ENCODE data around the gene DST.

DST gene

DNA sequence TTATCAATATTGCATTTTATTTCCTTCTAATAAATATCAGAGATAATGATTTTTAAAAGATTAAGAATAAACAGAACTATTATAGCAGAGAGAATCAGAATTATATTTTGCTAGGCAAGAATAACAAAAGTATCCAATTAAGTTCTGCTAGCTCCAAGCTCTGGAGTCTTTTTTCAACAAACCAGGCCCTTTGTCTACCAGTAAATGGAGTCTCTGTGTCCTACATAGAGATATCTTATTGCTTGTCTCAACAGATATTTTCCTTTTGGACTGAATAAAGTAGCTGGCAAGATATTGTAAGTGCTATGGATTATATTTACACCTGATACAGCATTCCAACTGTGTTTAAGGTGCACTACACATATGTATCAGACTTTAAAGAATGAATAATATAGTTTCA is 107.1 kb downstream of the DST start:
- no peak for DNase-seq

DNA sequence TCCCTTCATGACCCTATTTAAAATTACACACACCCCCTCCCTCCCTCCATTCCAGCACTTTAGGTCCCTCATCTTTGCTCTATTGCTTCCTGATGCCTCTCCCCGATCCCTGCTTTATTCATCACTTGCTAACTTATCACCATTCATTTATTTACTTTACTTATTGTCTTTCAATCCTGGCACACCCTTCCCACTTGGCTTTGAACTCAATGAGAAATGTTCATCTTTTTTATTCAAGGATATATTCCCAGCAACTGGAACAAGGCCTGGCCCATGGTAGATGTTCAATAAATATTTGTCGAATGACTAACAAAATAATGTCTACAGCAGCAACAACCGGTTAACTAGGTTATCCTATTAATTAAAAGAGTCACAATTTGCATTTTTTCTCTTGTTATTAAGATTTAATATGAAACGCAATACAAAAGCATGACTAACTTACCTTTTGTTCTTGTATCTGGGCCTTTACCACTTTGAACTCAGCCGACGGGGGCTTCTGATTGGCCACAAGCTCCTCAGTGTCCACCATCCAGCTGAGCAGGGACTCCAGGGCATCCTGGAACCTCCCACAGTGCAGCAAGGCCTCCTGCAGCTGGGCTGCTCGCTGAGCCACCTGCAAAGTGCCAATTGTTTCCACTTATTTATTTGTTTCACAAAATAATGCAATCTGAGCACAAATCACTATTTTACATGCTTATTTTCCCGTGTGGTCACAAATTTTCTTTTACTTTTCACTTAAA is 107.8 kb downstream of the DST start:
- no peak for DNase-seq

DNA sequence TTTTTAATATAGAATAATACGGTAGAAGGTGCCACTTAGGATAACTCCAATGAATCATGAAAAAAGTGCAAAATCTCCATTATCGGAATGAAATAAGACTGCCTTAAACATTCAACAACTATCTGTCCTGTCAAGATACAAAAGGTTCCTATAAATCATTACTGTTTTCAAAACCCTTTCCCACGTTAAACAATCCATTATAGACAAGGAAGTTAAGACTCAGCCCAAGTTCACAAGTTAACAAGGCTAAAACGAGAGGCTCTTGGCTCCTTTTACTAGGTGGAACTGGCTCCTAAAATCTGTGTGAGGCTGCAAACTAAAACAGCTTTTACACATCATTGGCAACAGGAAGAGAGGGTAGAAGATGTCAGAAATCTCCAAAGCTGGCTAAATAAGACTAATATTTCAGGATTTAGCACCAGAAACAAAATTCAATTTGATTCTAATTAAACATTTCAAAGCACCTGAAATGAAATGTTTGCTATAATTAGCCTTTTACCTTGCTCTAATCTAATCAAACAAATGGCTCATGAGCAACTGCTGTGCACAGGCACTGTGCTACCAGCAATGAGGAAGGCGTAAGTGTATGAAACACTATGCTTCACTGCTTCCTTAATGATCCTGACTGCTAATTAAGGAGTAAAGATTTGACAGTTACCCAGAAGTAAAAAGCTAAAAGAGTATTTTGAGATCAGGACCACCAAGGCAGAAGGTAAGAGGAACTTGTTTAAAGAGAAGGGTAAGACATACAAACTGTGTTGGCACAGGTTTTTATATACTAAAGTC is 109.7 kb downstream of the DST start:
- DNase-seq = no peak

DNA sequence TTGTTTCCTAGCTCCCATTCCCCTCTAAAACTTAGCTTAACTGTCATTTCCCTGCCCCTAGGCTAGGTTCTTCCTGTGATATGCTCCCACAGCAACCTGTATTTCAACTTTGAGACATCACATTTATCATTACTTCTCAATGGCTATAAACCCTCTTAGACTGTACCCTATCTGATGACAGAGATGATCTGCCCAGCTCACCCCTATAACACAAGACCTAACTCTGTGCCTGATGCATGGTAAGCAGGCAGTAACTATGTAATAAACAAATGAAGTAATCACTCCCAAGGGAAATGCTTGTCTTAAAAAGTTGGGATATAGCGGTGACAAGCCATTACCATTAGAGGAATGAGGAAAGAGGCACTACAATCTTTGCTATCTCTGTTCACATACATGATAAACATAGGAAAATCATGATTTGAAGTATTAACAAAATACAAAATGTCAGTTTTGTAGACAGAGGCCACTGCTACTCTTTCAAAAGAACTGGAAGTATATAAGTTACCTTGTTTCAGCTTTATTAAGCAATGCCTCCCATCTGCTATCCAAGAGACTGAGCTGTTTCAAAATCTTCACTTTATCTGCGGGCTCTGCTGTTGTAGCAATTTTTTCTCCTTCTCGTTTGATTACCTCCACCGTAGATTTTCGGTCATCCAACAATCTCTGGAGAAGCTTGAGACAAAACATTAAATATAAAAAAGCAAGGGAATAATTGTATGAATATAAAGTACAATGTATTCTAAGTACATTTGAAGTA is 110.7 kb downstream of the DST start:
- no peak for DNase-seq

DNA sequence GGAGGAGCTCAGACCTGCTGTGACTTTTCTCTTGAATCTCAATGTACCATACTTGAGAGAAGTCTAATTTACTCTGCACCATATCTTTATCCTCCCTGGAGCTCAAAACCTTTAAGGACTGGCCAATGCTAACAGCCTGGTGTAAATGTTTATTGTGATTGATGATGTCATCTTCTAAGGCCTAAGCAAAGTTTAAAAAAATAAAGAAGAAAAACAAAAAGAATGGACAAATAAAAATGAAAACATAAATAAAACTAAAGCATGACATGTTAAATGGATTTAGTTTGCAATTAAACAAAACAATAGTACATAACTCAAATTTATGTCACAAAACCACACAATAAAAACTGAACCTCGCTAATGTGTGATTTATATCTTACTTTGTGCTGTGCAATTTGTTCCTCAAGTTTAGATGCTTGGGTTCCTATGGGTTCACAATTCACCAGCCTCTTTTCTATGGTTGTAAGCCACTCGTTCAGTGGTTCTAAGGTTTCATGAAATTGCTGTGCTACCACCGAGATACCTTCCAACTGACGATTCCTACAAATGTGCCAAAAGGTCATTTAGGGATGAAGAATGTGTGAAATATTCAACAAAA is 113.0 kb downstream of the DST start:
- DNase-seq = no peak

DNA sequence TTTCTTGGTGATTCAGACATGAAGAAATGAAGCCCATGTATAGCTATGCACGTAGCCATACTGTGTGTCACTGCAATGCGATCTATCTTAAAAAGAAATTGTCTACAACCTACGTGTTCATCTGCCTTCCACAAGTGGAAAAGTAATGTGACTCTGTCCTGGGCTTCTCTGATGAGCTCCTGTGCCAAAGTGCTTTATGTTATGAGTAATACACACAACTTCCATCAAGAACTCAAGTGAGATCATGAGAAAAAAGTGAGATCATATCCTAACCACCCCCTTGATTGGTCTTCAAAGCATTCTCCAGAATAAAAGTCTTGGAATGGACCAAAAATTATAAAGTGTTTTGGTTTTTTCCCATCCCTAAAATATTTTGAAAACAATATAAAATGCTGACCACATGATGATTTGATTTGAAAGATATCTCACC is 114.3 kb downstream of the DST start:
- no peak for DNase-seq

DNA sequence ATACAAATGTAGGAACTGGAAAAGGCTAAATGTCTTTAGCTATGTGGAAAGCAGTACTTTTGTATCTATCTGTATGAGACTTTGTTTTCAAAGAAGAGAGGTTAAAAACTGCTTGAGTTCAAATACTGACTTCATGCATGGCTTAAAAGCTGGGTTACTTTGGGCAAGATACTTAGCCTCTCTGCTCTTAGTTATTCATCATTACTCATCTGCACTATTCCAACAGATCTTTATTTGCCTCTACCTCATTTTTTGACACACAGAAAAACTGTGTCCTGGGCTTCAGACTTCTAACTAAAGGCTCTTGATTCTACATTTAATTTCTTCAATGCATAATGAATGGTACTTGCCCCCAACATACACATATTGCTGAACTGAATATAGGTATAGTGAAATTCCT is 114.8 kb downstream of the DST start:
- no peak for DNase-seq

DNA sequence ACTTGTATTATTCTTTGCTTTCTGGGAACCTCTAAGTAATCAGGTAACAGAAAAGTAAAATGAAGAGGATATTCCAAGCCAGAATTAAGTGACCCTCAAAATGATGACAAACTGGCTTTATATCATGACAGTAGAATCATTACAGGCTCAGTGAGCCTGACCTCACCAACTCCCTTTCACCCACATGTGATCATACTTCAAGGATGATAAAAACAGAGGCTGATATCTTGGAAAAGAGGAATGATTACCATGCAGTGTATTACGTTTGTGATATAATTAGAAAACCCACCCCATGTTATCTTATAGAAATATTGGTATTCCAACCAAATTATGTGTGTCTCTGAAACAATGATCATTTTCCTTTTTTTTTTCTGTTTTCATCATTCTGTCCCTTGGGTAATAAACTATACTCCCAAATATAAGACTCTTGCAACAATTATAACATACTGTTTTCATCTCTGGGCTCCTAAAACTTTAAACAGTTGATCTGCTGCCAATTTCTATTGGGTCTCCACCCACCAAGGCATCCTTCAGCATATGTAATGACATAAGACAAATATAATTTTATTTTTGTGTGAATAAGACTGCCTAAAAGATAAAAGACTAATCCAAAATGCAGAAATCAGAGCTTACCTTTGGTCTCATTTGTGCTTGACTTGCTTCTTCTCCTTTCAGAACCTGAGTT is 115.7 kb downstream of the DST start:
- DNase-seq = no peak

DNA sequence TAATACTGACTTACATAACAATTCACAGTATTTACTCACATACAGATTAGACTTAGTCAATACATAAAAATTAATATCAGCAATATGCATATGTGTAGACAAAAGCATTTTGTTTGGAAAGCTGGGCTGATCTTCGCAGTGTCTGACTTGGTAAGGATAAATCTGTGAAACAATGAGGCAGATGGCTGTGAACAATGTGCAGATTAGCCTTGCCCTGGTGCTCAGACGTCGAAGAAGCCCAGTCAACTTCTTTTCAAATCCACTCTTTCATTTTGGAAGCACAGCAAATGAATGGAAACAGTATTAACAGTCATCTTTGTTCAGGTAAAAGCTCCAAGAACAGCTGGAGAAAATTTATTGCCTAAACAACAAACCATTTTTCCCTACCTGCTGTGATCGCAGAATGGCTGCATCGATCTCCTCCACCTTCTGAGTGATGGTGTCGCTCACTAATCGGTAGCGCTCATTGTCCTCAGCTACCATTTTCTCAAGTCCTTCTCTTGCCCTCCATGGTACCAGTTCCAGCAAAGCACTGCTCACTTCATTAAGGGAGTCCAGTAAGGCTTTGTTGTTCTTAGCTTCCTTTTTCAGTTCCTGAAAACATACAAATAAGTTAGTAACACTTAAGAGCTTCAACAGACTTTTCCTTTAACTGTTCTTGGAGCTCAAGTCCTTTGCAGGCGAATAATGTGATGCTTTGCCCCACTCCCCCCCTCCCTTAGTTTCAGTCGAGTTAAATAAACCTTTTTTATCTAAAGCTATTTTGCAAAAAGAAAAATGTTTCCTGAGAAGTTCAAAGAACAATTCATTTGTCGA is 116.5 kb downstream of the DST start:
- DNase-seq = peak; percentile 40

DNA sequence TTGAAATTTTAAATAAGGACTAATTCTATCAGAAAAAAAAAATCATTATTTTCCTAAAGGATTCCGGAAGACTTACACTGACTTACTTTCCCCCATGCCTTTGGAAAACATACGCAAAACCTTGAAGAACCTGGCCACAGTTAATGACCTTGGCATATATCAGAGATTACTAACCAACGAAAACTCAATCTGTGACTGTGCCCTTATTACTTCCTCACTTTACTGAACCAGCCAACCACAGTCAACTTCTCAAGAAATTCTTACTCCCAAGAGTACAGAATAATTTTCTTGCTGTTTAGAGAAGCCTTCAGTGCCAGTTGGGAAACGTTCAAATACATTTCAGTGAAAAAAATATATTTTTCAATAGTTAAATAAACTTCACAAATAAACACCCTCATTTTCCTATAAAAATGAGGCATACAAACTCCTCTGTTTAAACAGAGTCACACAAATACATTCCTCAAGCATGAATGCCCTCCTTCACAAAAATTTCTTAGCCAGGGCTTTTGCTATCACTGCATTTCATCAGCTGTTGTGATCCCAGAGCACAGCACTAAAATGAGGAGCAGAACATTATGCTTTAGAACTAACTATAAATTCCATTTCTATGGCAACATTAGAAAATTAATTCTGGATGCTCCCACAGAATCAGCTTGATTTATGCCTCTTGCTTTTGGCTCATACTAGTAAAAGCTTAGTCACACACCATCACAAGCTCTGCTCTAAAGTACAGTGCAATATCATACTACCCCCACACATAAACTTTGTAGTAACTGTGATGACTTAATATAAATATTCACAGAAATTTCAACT is 117.6 kb downstream of the DST start:
- DNase-seq = no peak

DNA sequence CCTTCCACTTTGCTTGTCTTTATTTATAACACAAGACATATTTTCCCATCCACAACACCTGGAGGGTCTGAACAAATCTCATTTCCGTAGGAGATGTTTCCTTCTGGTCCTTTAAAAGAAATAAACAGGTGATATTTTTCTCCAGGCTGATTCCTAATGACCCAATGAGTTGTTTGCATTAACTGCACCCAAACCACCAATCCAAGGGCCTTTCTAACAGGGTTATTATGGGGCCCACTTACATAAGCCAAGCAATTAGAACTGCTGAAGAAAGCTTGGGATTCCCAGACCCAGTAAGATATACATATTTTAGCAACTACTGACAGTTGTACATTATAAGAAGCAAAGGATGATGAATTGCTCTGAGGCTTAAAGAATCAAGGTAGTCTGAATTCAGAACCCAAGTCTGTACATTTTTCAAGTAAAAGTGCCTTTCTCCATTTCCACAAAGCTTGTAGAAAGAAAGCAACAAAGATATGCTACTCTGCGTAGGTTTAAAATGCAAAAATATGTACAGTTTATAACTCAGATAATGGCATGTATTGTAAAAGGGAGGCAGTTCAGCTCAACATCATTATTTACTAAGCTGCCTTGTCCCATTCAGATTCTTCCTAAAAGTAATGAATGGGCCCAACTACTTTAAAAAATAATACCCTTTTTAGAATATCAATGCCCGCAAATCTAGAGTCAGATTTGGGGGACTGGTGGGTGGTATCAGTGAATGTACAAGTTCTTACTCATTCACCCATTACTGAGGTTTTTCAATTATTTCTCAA is 120.0 kb downstream of the DST start:
- DNase-seq = peak; percentile 35

DNA sequence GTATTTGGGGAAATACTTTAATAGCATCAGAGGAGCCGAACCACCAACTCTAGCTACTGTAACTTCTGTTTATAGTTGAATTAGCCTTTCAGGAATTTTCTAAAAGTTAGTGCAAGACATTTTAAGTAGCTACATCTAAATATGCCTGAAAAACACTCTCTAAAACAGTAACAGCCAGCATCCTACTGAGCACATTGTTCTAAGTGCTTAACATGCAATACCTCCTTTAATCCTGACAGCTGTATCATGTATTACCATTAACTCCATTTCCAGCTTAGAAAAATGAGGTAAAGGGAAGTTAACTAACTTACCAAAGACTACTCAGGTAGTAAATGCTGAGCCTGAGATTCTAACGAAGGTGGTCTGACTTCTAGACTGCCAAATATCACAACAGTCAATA is 120.7 kb downstream of the DST start:
- peak; percentile 54 for DNase-seq

DNA sequence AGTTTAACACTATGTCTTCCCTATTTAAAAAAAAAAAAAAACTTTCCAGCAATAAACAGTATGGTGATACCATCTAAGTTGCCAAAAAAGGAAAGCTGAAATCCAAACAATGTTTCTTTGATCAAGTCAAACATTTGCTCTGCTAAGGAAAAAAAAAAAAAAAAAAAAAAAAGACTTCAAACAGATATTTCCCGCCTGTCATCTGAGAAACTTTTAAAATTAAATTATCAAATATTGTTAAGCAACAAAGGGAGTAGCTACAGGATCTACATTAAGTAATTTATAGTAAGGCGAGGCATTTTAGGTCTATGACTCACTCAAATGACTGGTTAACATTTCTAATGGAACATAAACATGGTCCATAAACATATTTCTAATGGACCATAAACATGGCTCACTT is 121.2 kb downstream of the DST start:
- no peak for DNase-seq

DNA sequence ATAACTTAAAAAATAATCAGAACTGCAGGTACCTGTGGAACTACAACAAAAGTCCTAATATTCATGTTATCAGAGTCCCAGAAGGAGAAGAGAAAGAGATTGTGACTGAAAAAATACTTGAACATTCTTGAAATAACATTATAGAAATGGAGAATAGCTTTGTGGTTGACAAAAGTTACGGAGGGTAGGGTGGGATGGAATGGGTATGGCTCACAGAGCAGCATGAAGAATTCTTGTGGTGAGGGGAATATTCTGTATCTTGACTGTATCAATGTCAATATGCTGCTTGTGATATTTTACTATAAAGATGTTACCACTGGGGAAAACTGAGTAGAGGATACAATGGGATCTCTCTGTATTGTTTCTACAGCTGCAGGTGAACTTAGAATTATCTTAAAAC is 122.5 kb downstream of the DST start:
- DNase-seq = no peak

DNA sequence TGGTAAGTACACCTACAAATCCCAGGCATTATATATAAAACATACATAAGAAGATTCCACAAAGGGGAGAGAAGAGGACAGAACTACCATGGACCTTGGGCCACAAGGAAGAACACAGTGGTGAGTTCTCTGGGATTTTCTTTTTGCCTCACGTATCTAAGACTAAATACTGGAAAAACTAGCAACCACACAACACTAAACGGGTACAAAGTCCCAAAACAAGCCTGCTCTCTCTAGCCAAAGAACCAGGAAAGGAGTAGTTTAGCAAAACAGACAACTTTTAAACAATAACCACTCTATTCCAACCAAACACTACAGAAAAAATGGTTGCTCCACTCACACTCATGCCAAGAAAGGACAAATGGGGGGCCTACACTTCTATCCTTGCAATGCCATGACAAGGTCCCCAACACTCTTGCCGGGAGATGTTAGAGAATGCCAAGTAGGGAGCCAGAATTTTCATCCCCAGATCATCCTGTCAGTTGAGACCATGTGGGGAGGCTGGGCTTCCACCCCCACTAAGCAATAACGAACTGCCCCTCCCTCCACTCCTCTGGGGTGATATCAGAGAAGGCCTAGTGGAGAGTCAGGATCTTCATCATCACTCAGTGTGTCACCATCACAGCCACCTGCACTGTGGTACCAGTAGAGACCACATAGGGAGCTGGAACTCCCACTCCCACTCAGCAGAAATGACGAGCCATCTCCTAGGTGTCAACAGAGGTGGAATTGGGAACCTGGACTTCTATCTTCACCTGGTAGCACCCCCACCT is 123.5 kb downstream of the DST start:
- DNase-seq = no peak

DNA sequence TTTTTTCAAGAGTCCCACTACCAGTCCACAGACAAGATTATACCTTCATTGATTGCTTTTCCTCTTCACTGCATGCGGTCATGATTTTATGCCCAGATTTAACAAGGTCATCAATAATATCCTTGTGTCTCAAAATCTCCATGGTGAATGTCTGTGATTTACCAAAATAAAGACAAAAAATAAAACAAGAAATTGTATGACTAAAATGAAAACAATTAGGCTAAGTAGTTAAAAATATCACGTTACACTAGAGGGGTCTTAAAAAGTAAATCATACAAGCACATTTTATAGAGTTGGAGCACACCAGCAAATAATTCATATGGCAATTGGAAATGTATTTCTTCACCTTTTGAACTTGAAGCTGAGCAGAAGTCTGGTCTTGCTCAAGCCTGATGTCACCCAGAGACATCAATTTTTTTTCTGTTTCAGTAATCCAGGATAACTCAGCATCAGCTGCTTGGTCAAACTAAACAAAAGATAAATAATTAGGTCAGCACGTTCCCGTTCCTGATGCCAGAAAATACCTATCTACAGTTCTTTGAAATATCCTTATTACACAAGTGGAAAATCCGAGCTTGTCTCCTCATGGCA is 125.4 kb downstream of the DST start:
- DNase-seq = no peak

DNA sequence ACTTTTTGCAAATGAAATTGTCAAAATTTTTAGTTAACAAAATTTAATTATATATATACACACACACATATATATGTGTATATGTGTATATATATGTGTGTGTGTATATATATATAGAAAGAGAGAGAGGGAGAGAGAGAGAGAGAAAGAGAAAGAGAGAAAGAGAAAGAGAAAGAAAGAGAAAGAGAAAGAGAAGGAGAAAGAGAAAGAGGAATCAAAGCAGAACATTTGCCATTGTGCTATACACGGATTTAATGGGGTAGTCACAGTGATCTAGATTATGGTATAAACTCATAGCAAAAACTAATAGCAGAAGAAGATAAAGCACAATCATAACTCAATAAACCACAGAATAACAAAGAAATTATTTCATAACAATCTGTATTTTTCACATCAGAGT is 126.7 kb downstream of the DST start:
- no peak for DNase-seq

DNA sequence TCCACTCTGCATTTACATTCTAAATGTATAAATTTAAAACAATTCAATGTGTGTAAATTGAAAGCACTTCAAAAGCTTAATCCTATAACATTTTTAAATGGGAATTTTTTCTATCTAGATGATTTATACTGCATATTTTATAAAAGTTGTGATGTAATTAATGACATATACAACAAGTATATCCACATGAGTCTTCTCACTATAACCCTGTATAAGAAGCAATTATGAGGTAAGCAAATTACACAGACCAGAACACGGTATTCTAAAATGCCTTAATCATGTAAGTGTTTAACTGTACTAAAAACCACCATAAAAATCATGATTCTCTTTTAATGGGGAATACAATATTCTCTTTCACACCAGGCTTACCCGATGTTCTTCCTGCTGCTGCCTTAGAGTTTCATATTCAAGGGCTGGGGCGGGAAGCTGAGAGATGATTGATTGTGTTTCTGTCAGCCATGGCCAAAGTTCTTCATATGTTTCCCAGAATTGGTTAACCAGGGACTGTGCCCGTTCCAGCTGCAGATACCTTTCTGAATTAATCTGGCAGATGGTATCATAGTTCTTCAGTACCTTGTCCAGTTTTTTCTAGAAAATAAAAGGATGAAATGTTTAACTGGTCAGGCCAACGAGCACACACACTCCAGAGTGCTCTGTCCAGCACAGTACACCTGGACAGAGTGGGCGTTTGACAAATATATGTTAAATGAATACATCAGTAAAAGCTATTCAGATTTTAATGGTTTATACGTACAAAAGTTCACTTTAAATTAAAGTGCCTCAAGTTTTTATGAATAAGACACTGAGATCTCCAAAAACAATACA is 127.4 kb downstream of the DST start:
- DNase-seq = no peak
